Kidney (tissue), 14 donors: ENCODE measurements around the gene RASSF9. TPM values are rescaled to one million over a fixed set of nuclear protein-coding genes. Genes with fewer than 3 reads are reported as not detected.

Experiments
- DNase-seq, 5 donors: peaks; one replicate each; pipeline ENCODE4 v3.0.0-alpha.2; 2013 to 2020
- FAIRE-seq: peaks from 2 replicates; lab custom pipeline; 2012; peaks lifted over from hg19 to GRCh38; lab: Jason Lieb, UNC
- H3K27ac ChIP-seq, 2 donors: one replicate each; pipeline ENCODE4 v1.7.0; 2013; ENCODE audit warnings: low read depth in 2 of 2, low read length in 2 of 2, inconsistent platforms in 1 of 2
- H3K27me3 ChIP-seq: one replicate; pipeline ENCODE4 v1.7.1; 2013; ENCODE audit warnings: low read length, inconsistent platforms; ENCODE audit not compliant: control insufficient read depth, insufficient read depth
- H3K36me3 ChIP-seq, 3 donors: one replicate each; pipeline versions ENCODE4 v1.7.0 to v1.7.1; 2013; ENCODE audit warnings: low read length in 3 of 3, control low read depth in 1 of 3, inconsistent platforms in 1 of 3; ENCODE audit not compliant: insufficient read depth in 3 of 3, control insufficient read depth in 2 of 3
- H3K4me1 ChIP-seq, 3 donors: one replicate each; pipeline versions ENCODE4 v1.7.0 to v1.7.1; 2013; ENCODE audit warnings: low read length in 3 of 3, inconsistent platforms in 1 of 3, low read depth in 1 of 3; ENCODE audit not compliant: control insufficient read depth in 2 of 3, insufficient read depth in 2 of 3
- H3K4me3 ChIP-seq, 3 donors: one replicate each; pipeline versions ENCODE4 v1.7.0 to v1.8.1; 2013; ENCODE audit warnings: low read length in 3 of 3, control low read depth in 1 of 3, inconsistent platforms in 1 of 3
- H3K9ac ChIP-seq, 3 donors: one replicate each; pipeline versions ENCODE4 v1.7.0 to v1.7.1; 2013; ENCODE audit warnings: low read length in 3 of 3, control low read depth in 1 of 3, inconsistent platforms in 1 of 3
- H3K9me3 ChIP-seq, 3 donors: one replicate each; pipeline versions ENCODE4 v1.7.0 to v1.7.1; 2013; ENCODE audit warnings: low read length in 3 of 3, control low read depth in 1 of 3, inconsistent platforms in 1 of 3; ENCODE audit not compliant: control insufficient read depth in 2 of 3, insufficient read depth in 1 of 3
- intact Hi-C: fragments of 100-400 bp; cut with DNase I; formaldehyde crosslinking; loops from one replicate; pipeline ENCODE4 v1.11.1; 2022
- polyA plus RNA-seq: library from polyadenylated mRNA; stranded (reverse); fragments of 350-450 nt; fragmentation: Illumina TruSeq; extraction: RNeasy Lipid Tissue Mini Kit (QIAGEN cat#74804); gene quantifications from one replicate; pipeline ENCODE4 v1.2.3, GENCODE V29; 2014; ENCODE audit warnings: low read depth, low replicate concordance; ENCODE audit not compliant: insufficient read depth
- total RNA-seq: library from RNA; stranded (reverse); fragmentation: NEBNext Ultra II Directional; extraction: Animal tissue kit (Norgen Biotek cat#: 25700); gene quantifications from one replicate; pipeline ENCODE4 v1.2.1, GENCODE V29; 2021
- TF ChIP-seq, protein P1 (sequence below): IDR thresholded peaks from 3 replicates; pipeline ENCODE4 v1.5.1; 2012; ENCODE audit warnings: mild to moderate bottlenecking, moderate library complexity, borderline replicate concordance; ENCODE audit not compliant: insufficient read depth; ENCODE audit errors: extremely low read depth
- donor health status: control.
- donor health status: control.
- donor health status: control.
- donor health status: control.
- donor health status: control.
- donor health status: DM: yes; HTN: yes; CAD: no.
- donor health status: Normal renal cell carcinoma (clear cell type).

Gene RASSF9
- total and polyA plus RNA-seq, 2 donors from 2014 or later = 1.0 to 10.1 TPM

- Histone ChIP-seq H3K27me3 (no peaks in the 10 kb centered on the region), H3K4me1 (no peaks in the 10 kb centered on the region), H3K27ac (no peak within 1 kb of the TSS), H3K36me3 (no peaks in the 10 kb centered on the region), H3K9ac (no peak within 1 kb of the TSS), H3K9me3 (no peaks in the 10 kb centered on the region), H3K4me3 (no peak within 1 kb of the TSS)
- FAIRE-seq (no peak), DNase-seq (peak in 2 of 5 donors; percentile 30 to 32)
- intact Hi-C loops = loop anchor here (10.0 kb wide), 1 partner anchor 399 kb away; no protein-coding TSS in a partner anchor
- TF ChIP-seq, protein P1, sequence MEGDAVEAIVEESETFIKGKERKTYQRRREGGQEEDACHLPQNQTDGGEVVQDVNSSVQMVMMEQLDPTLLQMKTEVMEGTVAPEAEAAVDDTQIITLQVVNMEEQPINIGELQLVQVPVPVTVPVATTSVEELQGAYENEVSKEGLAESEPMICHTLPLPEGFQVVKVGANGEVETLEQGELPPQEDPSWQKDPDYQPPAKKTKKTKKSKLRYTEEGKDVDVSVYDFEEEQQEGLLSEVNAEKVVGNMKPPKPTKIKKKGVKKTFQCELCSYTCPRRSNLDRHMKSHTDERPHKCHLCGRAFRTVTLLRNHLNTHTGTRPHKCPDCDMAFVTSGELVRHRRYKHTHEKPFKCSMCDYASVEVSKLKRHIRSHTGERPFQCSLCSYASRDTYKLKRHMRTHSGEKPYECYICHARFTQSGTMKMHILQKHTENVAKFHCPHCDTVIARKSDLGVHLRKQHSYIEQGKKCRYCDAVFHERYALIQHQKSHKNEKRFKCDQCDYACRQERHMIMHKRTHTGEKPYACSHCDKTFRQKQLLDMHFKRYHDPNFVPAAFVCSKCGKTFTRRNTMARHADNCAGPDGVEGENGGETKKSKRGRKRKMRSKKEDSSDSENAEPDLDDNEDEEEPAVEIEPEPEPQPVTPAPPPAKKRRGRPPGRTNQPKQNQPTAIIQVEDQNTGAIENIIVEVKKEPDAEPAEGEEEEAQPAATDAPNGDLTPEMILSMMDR = no peak
Measured at GRCh38 chr12:85874031-85874461, 37.8 kb upstream of the RASSF9 start, which contains the start of gene NTS. NTS (plus strand) TSS chr12:85874295; CDS start chr12:85874404, 109 bp downstream.

DNA sequence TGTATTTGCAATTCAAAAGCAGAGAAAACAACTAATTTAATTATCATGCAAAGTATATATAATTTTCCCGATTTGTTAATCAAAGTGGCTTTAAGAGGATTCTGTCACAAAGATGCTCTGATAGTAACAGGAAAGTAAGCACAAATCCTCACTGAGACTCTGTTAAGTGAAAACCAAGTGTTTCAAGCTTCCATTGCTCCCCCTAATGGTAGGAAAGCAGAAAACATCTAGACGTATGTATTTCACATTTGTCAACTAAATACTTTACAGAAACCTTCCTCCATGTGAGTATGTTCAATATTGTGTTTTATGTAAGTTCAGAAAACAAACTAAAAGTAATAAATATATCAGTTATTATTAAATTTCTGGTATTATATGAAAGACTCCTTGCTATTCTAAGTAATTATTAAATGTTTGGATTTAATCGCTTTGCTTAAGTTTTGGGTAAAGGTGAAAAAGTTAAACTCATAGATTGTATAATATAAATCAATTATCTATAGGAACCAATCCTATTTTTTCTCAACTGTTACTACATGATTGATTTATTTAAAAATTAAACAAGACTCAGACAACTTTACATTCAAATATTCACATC, 36.4 kb upstream of the RASSF9 start:
- no peaks in the 10 kb centered on the region for H3K36me3 ChIP-seq
- no peak overlapping the region for H3K9ac ChIP-seq
- no peaks in the 10 kb centered on the region for H3K9me3 ChIP-seq
- no peaks in the 10 kb centered on the region for H3K4me1 ChIP-seq
- intact Hi-C loops = loop anchor here (10.0 kb wide), 1 partner anchor 398 kb away; no protein-coding TSS in a partner anchor
- no peak overlapping the region for H3K27ac ChIP-seq
- H3K27me3 ChIP-seq = no peaks in the 10 kb centered on the region
- TF ChIP-seq, protein P1 = peak; percentile 56
- peak; percentile 96 for FAIRE-seq
- DNase-seq = peak in 2 of 5 donors; percentile 71 to 80
- no peak overlapping the region for H3K4me3 ChIP-seq

GRCh38 chr12:85866986-85867776, 31.0 kb upstream of the RASSF9 start:
- FAIRE-seq (peak; percentile 19), DNase-seq (peak in 3 of 5 donors; percentile 28 to 88 (median 71))
- H3K36me3 ChIP-seq = no peaks in the 10 kb centered on the region
- no peak overlapping the region for H3K27ac ChIP-seq
- no peaks in the 10 kb centered on the region for H3K9me3 ChIP-seq
- H3K9ac ChIP-seq = no peak overlapping the region
- intact Hi-C loops = loop anchor here (10.0 kb wide), 1 partner anchor 292 kb away; no protein-coding TSS in a partner anchor
- peak overlapping the region in 1 of 3 donors; percentile 23 for H3K4me3 ChIP-seq
- TF ChIP-seq, protein P1 = peak; percentile 82
- no peaks in the 10 kb centered on the region for H3K27me3 ChIP-seq
- H3K4me1 ChIP-seq = no peaks in the 10 kb centered on the region
